ENCODE measurements around the gene RABL6. TPM values are rescaled to one million over a fixed set of nuclear protein-coding genes. Genes with fewer than 3 reads are reported as not detected.
A peak's percentile ranks its signal among the peaks of the same experiment; 100 is the strongest.
"Not testable (repeated sequence)": the region's sequence is repeated elsewhere in the genome, so short reads cannot be mapped to it uniquely, and the experiment has no call there.

RABL6 gene
- total and polyA plus RNA-seq, 7 donors: 36.0 to 103 (median 55.9) TPM

DNA sequence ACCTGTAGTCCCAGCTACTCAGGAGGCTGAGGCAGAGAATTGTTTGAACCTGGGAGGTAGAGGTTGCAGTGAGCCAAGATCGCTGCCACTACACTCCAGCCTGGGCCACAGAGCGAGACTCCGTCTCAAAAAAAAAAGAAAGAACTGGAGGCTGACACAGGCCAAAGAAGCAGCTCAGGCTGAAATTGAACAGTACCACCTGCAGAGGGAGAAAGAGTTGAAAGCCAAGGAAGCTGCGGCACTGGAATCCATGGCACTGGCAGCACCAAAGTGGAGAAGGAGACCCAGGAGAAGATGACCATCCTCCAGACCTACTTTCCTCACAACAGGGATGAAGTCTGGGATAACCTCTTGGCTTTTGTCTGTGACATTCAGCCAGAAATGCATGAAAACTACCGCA, 27.9 kb upstream of the RABL6 start:
- no peak for DNase-seq

DNA sequence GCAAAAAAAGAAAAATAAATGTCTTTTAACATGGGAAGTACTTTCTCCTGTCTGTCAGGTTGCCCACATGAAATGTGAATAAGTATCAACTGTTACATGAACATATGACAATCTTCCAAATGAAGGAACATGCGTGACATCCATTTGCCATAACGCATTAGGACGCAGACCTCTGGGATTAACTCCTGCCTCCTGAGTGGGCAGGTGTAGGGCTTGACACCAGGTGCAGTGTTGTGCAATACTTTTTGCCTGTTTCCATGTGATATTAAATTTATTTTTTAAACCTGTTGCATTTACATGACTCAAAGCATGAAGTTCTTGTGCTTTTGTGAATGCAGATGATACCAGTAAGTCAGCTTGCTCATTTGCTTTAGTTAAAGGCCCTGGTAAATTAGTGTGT, 25.3 kb upstream of the RABL6 start:
- Histone ChIP-seq H3K27me3 (no peaks in the 10 kb centered on the region), H3K4me1 (peaks cover 0 to 1% (median 0%) of the 10 kb centered on the region in 4 donors), H3K36me3 (no peaks in the 10 kb centered on the region), H3K4me3 (no peak overlapping the region), H3K27ac (no peak overlapping the region), H3K9me3 (no peaks in the 10 kb centered on the region)
- 91 to 95% methylated on average over 3 of the region's 3 CpGs for WGBS, 2 donors
- TF ChIP-seq POLR2A (IDR thresholded peaks at IDR 0.05): no peak
- TF ChIP-seq POLR2AphosphoS5 (IDR thresholded peaks at IDR 0.05): no peak
- TF ChIP-seq, protein P1, sequence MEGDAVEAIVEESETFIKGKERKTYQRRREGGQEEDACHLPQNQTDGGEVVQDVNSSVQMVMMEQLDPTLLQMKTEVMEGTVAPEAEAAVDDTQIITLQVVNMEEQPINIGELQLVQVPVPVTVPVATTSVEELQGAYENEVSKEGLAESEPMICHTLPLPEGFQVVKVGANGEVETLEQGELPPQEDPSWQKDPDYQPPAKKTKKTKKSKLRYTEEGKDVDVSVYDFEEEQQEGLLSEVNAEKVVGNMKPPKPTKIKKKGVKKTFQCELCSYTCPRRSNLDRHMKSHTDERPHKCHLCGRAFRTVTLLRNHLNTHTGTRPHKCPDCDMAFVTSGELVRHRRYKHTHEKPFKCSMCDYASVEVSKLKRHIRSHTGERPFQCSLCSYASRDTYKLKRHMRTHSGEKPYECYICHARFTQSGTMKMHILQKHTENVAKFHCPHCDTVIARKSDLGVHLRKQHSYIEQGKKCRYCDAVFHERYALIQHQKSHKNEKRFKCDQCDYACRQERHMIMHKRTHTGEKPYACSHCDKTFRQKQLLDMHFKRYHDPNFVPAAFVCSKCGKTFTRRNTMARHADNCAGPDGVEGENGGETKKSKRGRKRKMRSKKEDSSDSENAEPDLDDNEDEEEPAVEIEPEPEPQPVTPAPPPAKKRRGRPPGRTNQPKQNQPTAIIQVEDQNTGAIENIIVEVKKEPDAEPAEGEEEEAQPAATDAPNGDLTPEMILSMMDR (IDR thresholded peaks at IDR 0.05): no peak
- DNase-seq: no peak
- intact Hi-C loops (cut with DNase I): no loop called here

More for the DNA sequence above, 27.9 kb upstream of the RABL6 start:
- H3K4me1 ChIP-seq: peaks cover 0 to 1% (median 0%) of the 10 kb centered on the region in 4 donors
- H3K27me3 ChIP-seq: no peaks in the 10 kb centered on the region
- H3K4me3 ChIP-seq: no peak overlapping the region
- TF ChIP-seq, protein P1 (IDR thresholded peaks at IDR 0.05): no peak
- TF ChIP-seq POLR2A (IDR thresholded peaks at IDR 0.05) (no peak), EP300 (IDR thresholded peaks at IDR 0.05) (no peak), POLR2AphosphoS5 (IDR thresholded peaks at IDR 0.05) (no peak)
- no peaks in the 10 kb centered on the region for H3K36me3 ChIP-seq
- intact Hi-C loops (cut with DNase I): no loop called here
- H3K27ac ChIP-seq: no peak overlapping the region
- H3K9me3 ChIP-seq: no peaks in the 10 kb centered on the region
- WGBS, 2 donors: 83 to 90% methylated on average over 5 of the region's 5 CpGs

DNA sequence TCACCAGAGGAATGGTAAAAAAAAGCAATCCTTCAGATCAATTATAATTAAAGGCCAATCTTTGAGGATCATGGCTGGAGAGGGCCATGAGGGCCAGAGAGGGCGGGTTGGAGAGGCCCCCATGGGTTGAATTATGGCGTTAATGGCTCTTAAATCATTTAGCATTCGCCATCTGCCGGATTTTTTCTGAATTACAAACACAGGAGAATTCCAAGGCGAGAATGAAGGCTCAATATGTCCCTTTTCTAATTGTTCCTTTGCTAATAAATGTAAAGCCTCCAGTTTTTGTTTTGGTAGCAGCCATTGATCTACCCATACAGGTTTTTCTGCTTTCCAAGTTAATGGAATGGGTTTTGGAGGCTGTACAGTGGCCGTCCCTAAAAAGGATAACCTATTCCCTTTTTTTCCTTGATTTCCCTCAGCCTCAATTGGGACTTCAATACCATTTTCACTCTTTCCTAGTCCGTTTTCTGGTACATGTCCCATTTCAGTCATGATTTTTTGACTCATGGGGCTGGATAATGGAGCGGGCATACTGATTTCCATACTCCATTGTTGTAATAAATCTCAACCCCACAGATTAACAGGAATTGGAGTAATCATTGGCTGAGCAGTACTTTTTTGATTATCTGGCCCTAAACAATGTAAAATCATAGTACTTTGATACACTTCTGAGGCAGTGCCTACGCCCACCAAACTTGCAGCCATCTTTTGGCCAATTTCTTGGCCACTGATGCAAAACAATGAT, 23.3 kb upstream of the RABL6 start:
- H3K4me3 ChIP-seq: no peak overlapping the region
- H3K4me1 ChIP-seq: peaks cover 0 to 1% (median 0%) of the 10 kb centered on the region in 4 donors
- H3K9me3 ChIP-seq: no peaks in the 10 kb centered on the region
- WGBS, 2 donors: 22 to 42% methylated on average over 9 of the region's 9 CpGs
- H3K27me3 ChIP-seq: no peaks in the 10 kb centered on the region
- TF ChIP-seq, protein P1 (IDR thresholded peaks at IDR 0.05): peak; percentile 3 to 49 (median 32)
- no peak for TF ChIP-seq POLR2AphosphoS5 (IDR thresholded peaks at IDR 0.05)
- TF ChIP-seq POLR2A (IDR thresholded peaks at IDR 0.05): no peak
- H3K36me3 ChIP-seq: no peaks in the 10 kb centered on the region
- intact Hi-C loops (cut with DNase I): no loop called here
- DNase-seq: no peak
- no peak overlapping the region for H3K27ac ChIP-seq

DNA sequence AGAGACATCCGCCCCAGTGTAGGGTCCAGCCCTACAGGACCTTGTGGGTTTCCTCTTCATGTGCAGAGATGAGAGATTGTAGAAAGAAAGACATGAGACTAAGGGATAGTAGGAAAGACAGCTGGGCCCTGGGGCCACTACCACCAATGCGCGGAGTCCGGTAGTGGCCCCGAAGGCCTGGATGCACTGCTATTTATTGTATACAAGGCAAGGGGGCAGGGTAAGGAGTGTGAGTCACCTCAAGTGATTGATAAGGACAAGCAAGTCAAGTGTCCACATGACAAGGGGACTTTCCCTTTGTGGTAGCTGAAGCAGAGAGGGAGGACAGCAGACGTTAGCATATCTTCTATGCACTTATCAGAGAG, 22.8 kb upstream of the RABL6 start:
- Histone ChIP-seq H3K4me1 (peaks cover 0 to 2% (median 1%) of the 10 kb centered on the region in 4 donors), H3K4me3 (no peak overlapping the region), H3K9me3 (no peaks in the 10 kb centered on the region), H3K27ac (no peak overlapping the region), H3K36me3 (no peaks in the 10 kb centered on the region), H3K27me3 (no peaks in the 10 kb centered on the region)
- TF ChIP-seq POLR2A (IDR thresholded peaks at IDR 0.05): no peak
- no peak for TF ChIP-seq POLR2AphosphoS5 (IDR thresholded peaks at IDR 0.05)
- TF ChIP-seq EP300 (IDR thresholded peaks at IDR 0.05): no peak
- TF ChIP-seq, protein P1 (IDR thresholded peaks at IDR 0.05): no peak
- no peak for DNase-seq
- 49 to 84% methylated on average over 6 of the region's 6 CpGs for WGBS, 2 donors
- intact Hi-C loops (cut with DNase I): no loop called here

DNA sequence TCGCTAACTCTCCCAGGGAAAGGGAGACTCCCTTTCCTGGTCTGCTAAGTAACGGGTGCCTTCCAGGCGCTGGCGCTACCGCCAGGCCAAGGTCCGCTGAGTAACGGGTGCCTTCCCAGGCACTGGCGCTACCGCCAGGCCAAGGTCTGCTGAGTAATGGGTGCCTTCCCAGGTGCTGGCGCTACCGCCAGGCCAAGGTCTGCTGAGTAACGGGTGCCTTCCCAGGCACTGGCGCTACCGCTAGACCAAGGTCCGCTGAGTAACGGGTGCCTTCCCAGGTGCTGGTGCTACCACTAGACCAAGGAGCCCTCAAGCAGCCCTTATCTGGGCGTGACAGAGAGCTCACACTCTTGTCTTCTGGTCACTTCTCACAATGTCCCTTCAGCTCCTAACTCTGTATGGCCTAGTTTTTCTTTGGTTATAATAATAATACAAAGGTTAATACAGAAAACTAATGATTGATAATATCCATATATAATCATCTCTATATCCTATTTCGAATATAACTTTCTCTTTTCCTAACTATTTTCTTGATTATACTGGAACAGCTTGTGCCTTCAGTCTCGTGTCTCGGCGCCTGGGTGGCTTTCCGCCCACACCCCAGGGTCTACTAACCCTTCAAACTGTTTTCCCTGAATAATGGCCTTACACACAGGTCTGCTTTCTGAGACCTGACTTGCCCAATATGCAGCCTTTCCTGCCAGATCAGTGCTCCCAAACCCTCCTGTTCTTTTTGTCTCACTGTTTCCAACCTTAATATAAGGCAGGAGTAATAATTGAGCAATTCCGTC, 22.0 kb upstream of the RABL6 start:
- H3K4me1 ChIP-seq; intact Hi-C loops (cut with DNase I); H3K36me3 ChIP-seq; H3K9me3 ChIP-seq; DNase-seq; H3K4me3 ChIP-seq; H3K27me3 ChIP-seq; H3K27ac ChIP-seq: not testable (repeated sequence)
- 55 to 82% methylated on average over 23 of the region's 23 CpGs for WGBS, 2 donors
